ENCODE results near the gene RRP12. TPM values are rescaled to one million over a fixed set of nuclear protein-coding genes. Genes with fewer than 3 reads are reported as not detected.
"Not testable (repeated sequence)": the region's sequence is repeated elsewhere in the genome, so short reads cannot be mapped to it uniquely, and the experiment has no call there.

RRP12 gene
- total and polyA plus RNA-seq, 2 experiments from 2014 or later, result 17.6 to 17.7 TPM

DNA sequence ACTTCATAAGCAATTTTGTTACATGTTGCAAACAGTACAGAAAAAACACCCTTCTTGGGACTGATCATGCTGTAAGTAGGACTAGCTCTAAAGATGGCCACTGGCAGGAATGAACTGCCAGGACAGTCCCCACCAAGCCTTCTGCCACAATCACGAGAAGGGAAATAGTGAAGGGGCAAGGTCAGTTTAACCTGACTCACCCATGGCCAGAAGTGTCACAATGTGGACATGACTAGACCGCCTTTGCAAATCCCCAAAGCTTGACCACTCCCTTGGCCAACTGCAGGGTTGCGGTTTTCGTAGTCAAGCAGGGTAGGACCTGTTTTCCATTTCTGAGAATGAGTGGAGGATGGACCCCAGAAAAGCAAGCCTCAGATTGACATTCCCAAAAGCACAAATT lies 47.2 kb downstream of the RRP12 start:
- DNase-seq, result no peak
- H4K20me1 ChIP-seq (ENCODE audit: insufficient read depth), result no peaks in the 10 kb centered on the region
- H3K27me3 ChIP-seq (replicated peaks; ENCODE audit: insufficient read depth), result no peaks in the 10 kb centered on the region
- no peak overlapping the region for H3K27ac ChIP-seq
- no peak overlapping the region for H3K9ac ChIP-seq
- no peak overlapping the region for H2AFZ ChIP-seq
- in situ Hi-C loops (cut with MboI), result no loop called here
- no peaks in the 10 kb centered on the region; the same call in 1 of the 2 replicates for H3K36me3 ChIP-seq (ENCODE audit: low read depth)
- no peaks in the 10 kb centered on the region for H3K9me3 ChIP-seq (ENCODE audit: low read depth)
- 97 to 98% methylated on average over 4 of the region's 4 CpGs for WGBS, 2 experiments (ENCODE audit: low coverage in 1 of 2, low lambda C conversion rate in 2 of 2, missing lambda C conversion rate in 2 of 2)
- H3K4me2 ChIP-seq (ENCODE audit: unreplicated experiment), result no peak overlapping the region
- H3F3A ChIP-seq (ENCODE audit: insufficient read depth), result no peaks in the 10 kb centered on the region
- TF ChIP-seq EZH2phosphoT487 (IDR thresholded peaks at IDR 0.05; ENCODE audit: insufficient read depth, low read depth) (no peak), EZH2 (IDR thresholded peaks at IDR 0.05; ENCODE audit: insufficient read depth, poor library complexity, severe bottlenecking) (no peak)
- no peaks in the 10 kb centered on the region for H3K79me2 ChIP-seq (ENCODE audit: insufficient read depth)
- H3K9me2 ChIP-seq (ENCODE audit: insufficient read depth), result no peaks in the 10 kb centered on the region
- H3K4me1 ChIP-seq (ENCODE audit: insufficient read depth), result no peaks in the 10 kb centered on the region
- H3K4me3 ChIP-seq, result no peak overlapping the region

DNA sequence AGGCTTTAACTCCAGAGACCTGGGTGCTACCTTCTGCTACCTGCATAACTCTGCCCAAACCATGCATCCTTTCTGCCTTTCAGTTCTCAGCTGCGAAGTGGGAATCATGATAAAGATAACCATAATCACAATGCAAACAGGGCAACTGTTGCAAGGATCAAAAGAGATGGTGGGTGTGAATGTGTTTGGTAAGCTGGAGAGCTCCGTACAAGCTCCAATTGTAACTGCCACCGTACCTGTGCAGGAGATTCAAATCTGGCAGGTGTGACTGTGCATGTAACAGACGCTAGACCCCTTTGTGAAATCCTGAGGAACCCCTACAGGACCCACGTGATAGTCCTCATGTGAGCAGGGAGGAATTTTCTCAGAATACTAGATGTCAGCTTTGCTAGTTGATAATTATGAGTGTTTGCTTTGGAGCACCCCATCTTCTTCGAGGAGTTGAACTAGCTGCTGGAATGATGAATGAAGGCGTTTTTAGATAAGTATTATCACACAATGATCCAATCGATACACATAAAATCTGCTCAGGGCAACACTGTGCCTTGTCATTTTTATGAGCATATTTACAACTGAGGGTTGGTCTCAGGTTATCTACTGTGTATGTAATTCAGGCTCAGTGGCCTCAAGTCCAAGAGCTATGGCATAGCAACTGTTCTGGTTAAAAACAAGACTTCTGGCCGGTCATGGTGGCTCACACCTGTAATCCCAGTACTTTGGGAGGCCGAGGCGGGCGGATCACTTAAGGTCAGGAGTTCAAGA lies 51.2 kb downstream of the RRP12 start:
- no peaks in the 10 kb centered on the region for H3K79me2 ChIP-seq (ENCODE audit: insufficient read depth)
- H3K27ac ChIP-seq, result no peak overlapping the region
- no peaks in the 10 kb centered on the region for H3F3A ChIP-seq (ENCODE audit: insufficient read depth)
- H3K27me3 ChIP-seq (replicated peaks; ENCODE audit: insufficient read depth), result no peaks in the 10 kb centered on the region
- in situ Hi-C loops (cut with MboI), result no loop called here
- TF ChIP-seq EZH2 (IDR thresholded peaks at IDR 0.05; ENCODE audit: insufficient read depth, poor library complexity, severe bottlenecking) (no peak), EZH2phosphoT487 (IDR thresholded peaks at IDR 0.05; ENCODE audit: insufficient read depth, low read depth) (no peak)
- no peaks in the 10 kb centered on the region for H3K4me1 ChIP-seq (ENCODE audit: insufficient read depth)
- 92 to 94% methylated on average over 12 of the region's 12 CpGs for WGBS, 2 experiments (ENCODE audit: low coverage in 1 of 2, low lambda C conversion rate in 2 of 2, missing lambda C conversion rate in 2 of 2)
- no peaks in the 10 kb centered on the region for H4K20me1 ChIP-seq (ENCODE audit: insufficient read depth)
- H3K4me3 ChIP-seq, result no peak overlapping the region
- H2AFZ ChIP-seq, result no peak overlapping the region
- H3K4me2 ChIP-seq (ENCODE audit: unreplicated experiment), result no peak overlapping the region
- H3K9me3 ChIP-seq (ENCODE audit: low read depth), result no peaks in the 10 kb centered on the region
- H3K9ac ChIP-seq, result no peak overlapping the region
- H3K36me3 ChIP-seq (ENCODE audit: low read depth), result no peaks in the 10 kb centered on the region
- no peak for DNase-seq
- H3K9me2 ChIP-seq (ENCODE audit: insufficient read depth), result no peaks in the 10 kb centered on the region

DNA sequence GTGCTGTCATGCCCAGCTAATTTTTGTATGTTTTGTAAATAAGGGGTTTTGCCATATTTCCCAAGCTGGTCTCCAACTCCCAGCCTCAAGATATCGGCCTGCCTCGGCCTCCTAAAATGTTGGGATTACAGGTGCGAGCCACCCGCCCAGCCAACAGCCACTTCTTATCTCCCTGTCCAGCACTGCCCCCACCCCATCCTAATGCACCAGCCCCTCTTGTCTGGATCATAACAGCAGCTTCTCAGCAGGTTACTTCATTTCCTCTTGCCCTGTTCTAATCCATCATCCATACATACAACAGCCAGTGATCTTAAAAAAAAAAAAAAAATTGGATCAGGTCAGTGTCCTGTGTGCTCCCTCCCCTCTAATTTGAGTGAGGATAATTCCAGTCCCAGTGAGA lies 53.8 kb downstream of the RRP12 start:
- Histone ChIP-seq H3K79me2 (ENCODE audit: insufficient read depth) (no peaks in the 10 kb centered on the region), H3K9me2 (ENCODE audit: insufficient read depth) (no peaks in the 10 kb centered on the region), H3F3A (ENCODE audit: insufficient read depth) (no peaks in the 10 kb centered on the region), H3K36me3 (ENCODE audit: low read depth) (no peaks in the 10 kb centered on the region), H2AFZ (no peak overlapping the region), H3K27ac (no peak overlapping the region), H3K9me3 (ENCODE audit: low read depth) (no peaks in the 10 kb centered on the region), H3K4me2 (ENCODE audit: unreplicated experiment) (no peak overlapping the region), H3K9ac (no peak overlapping the region), H3K4me3 (no peak overlapping the region), H4K20me1 (ENCODE audit: insufficient read depth) (no peaks in the 10 kb centered on the region), H3K4me1 (ENCODE audit: insufficient read depth) (no peaks in the 10 kb centered on the region), H3K27me3 (replicated peaks; ENCODE audit: insufficient read depth) (no peaks in the 10 kb centered on the region)
- TF ChIP-seq EZH2 (IDR thresholded peaks at IDR 0.05; ENCODE audit: insufficient read depth, poor library complexity, severe bottlenecking) (no peak), EZH2phosphoT487 (IDR thresholded peaks at IDR 0.05; ENCODE audit: insufficient read depth, low read depth) (no peak)
- in situ Hi-C loops (cut with MboI), result no loop called here
- no peak for DNase-seq
- WGBS, 2 experiments (ENCODE audit: low coverage in 1 of 2, low lambda C conversion rate in 2 of 2, missing lambda C conversion rate in 2 of 2), result 97 to 100% methylated on average over 4 of the region's 4 CpGs

DNA sequence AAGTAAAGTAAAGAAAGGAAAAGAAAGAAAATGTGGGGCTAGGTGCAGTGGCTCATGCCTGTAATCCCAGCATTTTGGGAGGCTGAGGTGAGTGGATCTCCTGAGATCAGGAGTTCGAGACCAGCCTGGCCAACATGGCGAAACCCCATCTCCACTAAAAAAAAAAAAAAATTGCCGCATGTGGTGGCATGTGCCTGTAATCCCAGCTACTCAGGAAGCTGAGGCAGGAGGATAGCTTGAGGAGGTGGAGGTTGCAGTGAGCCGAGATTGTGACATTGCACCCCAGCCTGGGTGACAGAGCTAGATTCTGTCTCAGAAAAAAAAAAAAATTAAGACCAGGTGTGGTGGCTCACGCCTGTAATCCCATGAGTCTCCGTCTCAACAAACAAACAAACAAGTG lies 57.5 kb downstream of the RRP12 start:
- H3K27ac ChIP-seq; H3K4me3 ChIP-seq; DNase-seq; H3K9me2 ChIP-seq (ENCODE audit: insufficient read depth); H2AFZ ChIP-seq; H4K20me1 ChIP-seq (ENCODE audit: insufficient read depth); H3K27me3 ChIP-seq (replicated peaks; ENCODE audit: insufficient read depth); H3K9ac ChIP-seq; H3K36me3 ChIP-seq (ENCODE audit: low read depth); H3K79me2 ChIP-seq (ENCODE audit: insufficient read depth); H3F3A ChIP-seq (ENCODE audit: insufficient read depth); H3K4me1 ChIP-seq (ENCODE audit: insufficient read depth); H3K4me2 ChIP-seq (ENCODE audit: unreplicated experiment); H3K9me3 ChIP-seq (ENCODE audit: low read depth); in situ Hi-C loops (cut with MboI): not testable (repeated sequence)
- 76 to 77% methylated on average over 6 of the region's 6 CpGs for WGBS, 2 experiments (ENCODE audit: low coverage in 1 of 2, low lambda C conversion rate in 2 of 2, missing lambda C conversion rate in 2 of 2)

All from GM23248 (cell line).